Neural crest cell (in vitro differentiated cells): Measurements from ENCODE around the gene MCC. TPM values are rescaled to one million over a fixed set of nuclear protein-coding genes. Genes with fewer than 3 reads are reported as not detected.

Experiments used
- DNase-seq: peaks from one replicate; pipeline ENCODE4 v3.0.0; 2021; ENCODE audit warnings: low read depth, mixed read lengths, low spot score
- H3K27ac Mint-ChIP-seq: one replicate; pipeline ENCODE4 v1.8.0; 2021; ENCODE audit warnings: mild to moderate bottlenecking, mixed read lengths; ENCODE audit not compliant: unreplicated experiment
- H3K27me3 Mint-ChIP-seq: 2 replicates; pipeline ENCODE4 v1.8.0; 2021; ENCODE audit warnings: low read depth, mild to moderate bottlenecking, mixed read lengths
- H3K36me3 Mint-ChIP-seq: 2 replicates; pipeline ENCODE4 v1.8.0; 2021; ENCODE audit warnings: low read depth, mild to moderate bottlenecking, mixed read lengths
- H3K4me1 Mint-ChIP-seq: 2 replicates; pipeline ENCODE4 v1.8.0; 2021; ENCODE audit warnings: mixed read lengths
- H3K4me3 Mint-ChIP-seq: one replicate; pipeline ENCODE4 v1.8.0; 2021; ENCODE audit warnings: mild to moderate bottlenecking, mixed read lengths
- H3K9me3 Mint-ChIP-seq: 2 replicates; pipeline ENCODE4 v1.8.0; 2021; ENCODE audit warnings: mixed read lengths
- CTCF ChIP-seq: fragments of 200-600 bp; sonication (generic); conservative IDR thresholded peaks from 2 replicates; pipeline ENCODE4 v1.5.0; 2021; ENCODE audit warnings: antibody characterized with exemption, mild to moderate bottlenecking
- long read RNA-seq: library from polyadenylated mRNA; unstranded; transcript quantifications from one replicate; pipeline ENCODE4 v2.0.0, GENCODE V29; 2020
- total RNA-seq: library from RNA; stranded (reverse); gene quantifications from 2 replicates; pipeline ENCODE4 v1.2.1, GENCODE V29; 2021

The MCC gene
- total RNA-seq = 10.8 and 11.5 TPM in 2 replicates
- long read RNA-seq, partial matches to known transcripts = 1 of 5 reads
- long read RNA-seq, other reads (novel, unspliced or antisense) = 3 of 5 reads

DNA sequence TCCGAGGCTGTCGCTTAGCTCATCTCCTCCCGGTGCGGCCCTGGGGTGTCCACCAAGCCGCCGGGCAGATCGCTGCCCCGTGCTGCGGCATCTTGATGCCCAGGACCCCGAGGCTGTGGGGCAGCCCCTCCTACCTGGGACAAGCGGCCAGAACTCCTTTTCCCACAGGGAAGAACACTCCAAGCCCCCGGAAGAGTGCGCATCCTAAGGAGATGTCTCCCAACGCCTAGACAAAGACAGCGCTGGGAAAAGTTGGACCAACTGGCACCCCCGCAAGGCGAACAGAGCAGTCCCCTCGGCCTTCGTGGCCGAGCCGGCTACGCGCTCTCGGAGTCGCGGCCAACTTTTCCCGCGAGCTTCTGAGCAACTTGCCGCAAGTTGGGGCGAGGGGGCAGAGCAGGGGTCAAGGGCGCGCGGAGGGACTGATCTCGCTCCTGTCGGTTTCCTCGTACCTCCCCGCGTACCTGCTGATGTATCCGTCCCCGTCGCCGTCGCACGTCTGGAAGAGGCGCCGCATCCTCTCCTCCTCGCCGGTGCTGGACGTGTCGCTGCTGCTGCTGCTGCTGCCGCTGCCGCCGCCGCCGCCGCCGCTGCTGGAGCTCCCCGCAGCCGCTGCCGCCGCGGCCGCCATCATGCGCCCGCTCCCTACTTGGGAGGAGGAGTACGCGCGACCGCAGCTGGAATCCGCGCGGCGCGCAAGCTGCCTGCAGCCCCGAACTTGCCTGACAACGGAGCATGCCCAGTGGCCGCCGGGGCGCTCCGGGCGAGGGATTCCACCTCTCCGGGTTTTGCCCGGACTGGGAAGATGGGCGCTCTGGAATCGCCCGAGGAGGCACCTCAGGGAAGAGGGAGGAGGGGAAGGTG, at the start of gene MCC:
Gene MCC, minus strand, starts transcription at position 673 of the 864 bp plus-strand sequence.
- H3K27ac Mint-ChIP-seq = peak within 1 kb of the TSS; percentile 75

GRCh38 chr5:113531481-113532159, 43.4 kb upstream of the MCC start:
- H3K9me3 Mint-ChIP-seq = peaks cover 7% of the 10 kb centered on the region
- no peak for DNase-seq
- H3K36me3 Mint-ChIP-seq = peaks cover 33% of the 10 kb centered on the region
- H3K4me1 Mint-ChIP-seq = no peaks in the 10 kb centered on the region
- no peak overlapping the region for H3K27ac Mint-ChIP-seq
- no peak overlapping the region for H3K4me3 Mint-ChIP-seq
- TF ChIP-seq CTCF = no peak
- H3K27me3 Mint-ChIP-seq = no peaks in the 10 kb centered on the region

More for the DNA sequence above, at the start of gene MCC:
- Mint-ChIP-seq H3K27me3 (peaks cover 32% of the 10 kb centered on the region), H3K4me3 (peak within 1 kb of the TSS; percentile 94), H3K36me3 (peaks cover 7% of the 10 kb centered on the region), H3K4me1 (peaks cover 6% of the 10 kb centered on the region), H3K9me3 (peaks cover 17% of the 10 kb centered on the region)
- no peak for TF ChIP-seq CTCF
- peak; percentile 82 for DNase-seq

GRCh38 chr5:113527746-113528145, 39.5 kb upstream of the MCC start:
- peaks cover 18% of the 10 kb centered on the region for H3K36me3 Mint-ChIP-seq
- H3K9me3 Mint-ChIP-seq = peaks cover 7% of the 10 kb centered on the region
- TF ChIP-seq CTCF = no peak

DNA sequence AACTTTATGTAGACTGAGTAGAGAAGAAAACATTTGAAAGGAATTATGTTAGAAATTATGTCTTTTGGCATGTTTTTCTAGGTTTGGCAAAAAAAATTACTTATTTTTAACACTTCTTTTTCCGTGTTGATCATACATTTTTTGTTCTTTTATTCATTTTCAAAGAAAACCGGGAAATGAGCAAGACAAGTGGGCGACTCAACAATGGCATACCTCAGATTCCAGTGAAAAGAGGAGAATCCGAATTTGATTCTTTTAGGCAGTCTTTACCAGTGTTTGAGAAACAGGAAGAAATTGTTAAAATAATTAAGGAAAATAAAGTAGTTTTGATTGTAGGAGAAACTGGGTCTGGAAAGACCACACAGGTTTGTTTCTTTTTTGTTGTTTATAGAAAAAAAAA, 38.2 kb upstream of the MCC start:
- H3K36me3 Mint-ChIP-seq = peaks cover 15% of the 10 kb centered on the region
- no peaks in the 10 kb centered on the region for H3K27me3 Mint-ChIP-seq
- no peak overlapping the region for H3K4me3 Mint-ChIP-seq
- no peak for DNase-seq
- peaks cover 7% of the 10 kb centered on the region for H3K9me3 Mint-ChIP-seq
- TF ChIP-seq CTCF = no peak
- H3K4me1 Mint-ChIP-seq = peaks cover 5% of the 10 kb centered on the region
- H3K27ac Mint-ChIP-seq = no peak overlapping the region

More at GRCh38 chr5:113527746-113528145, 39.5 kb upstream of the MCC start:
- no peak for DNase-seq
- H3K27ac Mint-ChIP-seq = no peak overlapping the region
- no peak overlapping the region for H3K4me3 Mint-ChIP-seq
- H3K27me3 Mint-ChIP-seq = no peaks in the 10 kb centered on the region
- peaks cover 5% of the 10 kb centered on the region for H3K4me1 Mint-ChIP-seq

GRCh38 chr5:113524927-113525326, 36.7 kb upstream of the MCC start:
- peaks cover 10% of the 10 kb centered on the region for H3K36me3 Mint-ChIP-seq
- DNase-seq = no peak
- no peak for TF ChIP-seq CTCF
- no peak overlapping the region for H3K27ac Mint-ChIP-seq
- H3K4me1 Mint-ChIP-seq = peaks cover 5% of the 10 kb centered on the region
- H3K4me3 Mint-ChIP-seq = no peak overlapping the region
- H3K27me3 Mint-ChIP-seq = no peaks in the 10 kb centered on the region
- H3K9me3 Mint-ChIP-seq = no peaks in the 10 kb centered on the region
